GM03348 (cell line): ENCODE results near the gene POLH.
"Not testable (repeated sequence)": the region's sequence is repeated elsewhere in the genome, so short reads cannot be mapped to it uniquely, and the experiment has no call there.

Experiments
- DNase-seq: peaks from one replicate; pipeline ENCODE4 v3.0.0; 2012; ENCODE audit warnings: low spot score

POLH gene

DNA sequence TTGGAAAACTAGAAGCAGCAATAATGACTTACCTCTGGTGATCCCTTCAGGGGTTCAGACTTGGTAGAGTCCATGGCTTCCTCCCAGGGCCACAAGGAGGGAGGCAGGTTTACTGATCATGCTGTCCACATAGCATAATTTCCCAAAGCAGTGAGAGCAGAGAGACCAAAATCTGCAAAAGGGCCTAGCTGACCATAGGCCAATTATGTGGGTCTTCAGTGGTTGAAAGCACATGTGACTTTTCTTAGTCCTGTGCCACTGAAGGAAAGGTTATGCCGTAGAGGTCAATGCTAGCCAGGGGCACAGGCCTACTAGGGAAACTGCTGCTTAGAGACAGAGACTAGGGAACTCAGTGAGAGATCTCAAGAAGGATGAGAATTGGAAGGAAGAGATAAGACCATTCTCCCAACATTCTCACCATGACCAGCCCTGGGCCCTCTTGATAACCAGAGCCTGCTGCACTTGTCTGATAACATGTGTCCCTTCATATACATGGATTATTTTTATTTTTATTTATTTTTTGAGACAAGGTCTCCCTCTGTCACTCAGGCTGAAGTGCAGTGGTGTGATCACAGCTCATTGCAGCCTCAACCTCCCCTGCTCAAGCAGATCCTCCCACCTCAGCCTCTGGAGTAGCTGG, 55.1 kb downstream of the POLH start:
- no peak for DNase-seq

DNA sequence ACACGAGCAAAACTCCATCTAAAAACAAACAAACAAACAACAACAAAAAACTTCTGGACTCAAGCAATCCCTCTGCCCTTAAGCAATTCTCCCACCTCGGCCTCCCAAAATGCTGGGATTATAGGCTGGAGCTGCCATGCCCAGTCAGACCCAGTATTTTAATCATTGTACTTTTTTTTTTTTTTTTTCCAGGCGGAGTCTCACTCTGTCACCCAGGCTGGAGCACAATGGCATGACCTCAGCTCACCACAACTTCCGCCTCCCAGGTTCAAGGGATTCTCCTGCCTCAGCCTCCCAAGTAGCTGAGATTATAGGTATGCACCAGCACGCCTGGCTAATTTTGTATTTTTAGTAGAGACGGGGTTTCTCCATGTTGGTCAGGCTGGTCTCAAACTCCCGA, 57.0 kb downstream of the POLH start:
- DNase-seq = not testable (repeated sequence)

DNA sequence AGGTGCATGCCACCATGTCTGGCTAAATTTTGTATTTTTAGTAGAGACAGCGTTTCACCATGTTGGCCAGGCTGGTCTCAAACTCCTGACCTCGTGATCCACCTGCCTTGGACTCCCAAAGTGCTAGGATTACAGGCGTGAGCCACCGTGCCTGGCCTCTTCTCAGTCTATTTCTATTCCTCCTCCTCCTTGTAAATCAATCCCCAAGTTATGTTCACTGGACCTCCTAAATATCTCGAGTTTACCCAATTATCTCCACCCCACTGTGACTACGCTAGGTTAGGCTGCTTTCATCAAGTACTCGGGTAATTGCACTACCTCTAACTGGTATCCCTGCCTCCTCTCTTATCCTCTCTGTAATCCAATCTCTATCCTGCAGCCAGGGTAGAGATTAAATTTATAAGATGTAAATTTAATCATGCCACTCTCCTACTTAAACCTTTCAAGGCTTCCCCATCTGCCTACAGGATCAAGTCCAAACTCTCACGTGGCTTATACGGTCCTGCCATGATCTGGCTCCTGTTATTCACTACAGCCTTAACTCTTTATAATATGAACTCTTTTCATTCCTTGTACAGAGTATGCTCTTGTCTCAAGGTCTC, 58.8 kb downstream of the POLH start:
- no peak for DNase-seq

DNA sequence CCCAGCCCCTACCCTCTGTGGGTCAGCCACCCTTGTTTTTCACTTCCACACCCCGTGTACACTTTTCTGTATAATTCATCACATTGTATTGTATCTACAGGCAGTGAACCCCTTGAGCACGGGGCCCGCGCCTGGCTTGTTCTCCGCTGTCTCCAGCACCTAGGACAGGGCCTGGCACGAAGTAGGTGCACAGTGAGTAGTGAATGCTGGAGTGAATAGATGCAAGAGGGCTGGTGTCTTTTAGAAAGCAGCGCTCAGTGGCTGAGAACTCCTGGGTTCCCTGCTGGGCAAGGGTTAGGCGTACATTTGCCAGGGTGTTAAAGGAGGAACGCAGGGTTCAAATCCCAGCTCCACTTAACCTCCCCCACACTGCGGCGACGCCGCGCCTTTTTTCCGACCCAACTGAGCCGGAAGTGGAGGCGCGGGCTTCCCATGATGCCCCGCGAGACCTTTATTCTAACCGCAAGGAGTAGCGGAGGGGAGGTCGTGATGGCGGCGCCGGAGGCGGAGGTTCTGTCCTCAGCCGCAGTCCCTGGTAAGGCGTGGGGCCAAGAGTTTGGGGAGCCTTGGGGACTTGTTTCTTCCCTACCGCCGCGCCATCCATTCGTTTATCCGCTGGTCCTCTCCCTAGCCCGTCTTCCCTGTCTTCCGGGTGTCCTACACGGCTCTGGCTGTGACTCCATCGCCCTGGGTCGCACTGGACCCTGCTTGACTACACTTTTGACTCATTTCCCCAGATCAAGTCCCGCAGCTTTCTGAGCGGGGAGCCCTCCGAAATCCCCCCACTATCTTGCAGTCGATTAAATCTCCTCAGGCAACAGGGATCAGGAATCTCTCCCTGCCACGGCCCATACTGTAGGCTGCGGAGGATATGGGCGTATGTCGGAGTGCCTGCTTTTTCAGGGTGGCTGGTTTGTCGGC, 59.7 kb downstream of the POLH start, which contains the start of gene MAD2L1BP:
MAD2L1BP (plus strand) TSS at position 454 of the 921 bp plus-strand sequence; CDS start at position 490, 36 bp downstream.
- DNase-seq = peak; percentile 87

DNA sequence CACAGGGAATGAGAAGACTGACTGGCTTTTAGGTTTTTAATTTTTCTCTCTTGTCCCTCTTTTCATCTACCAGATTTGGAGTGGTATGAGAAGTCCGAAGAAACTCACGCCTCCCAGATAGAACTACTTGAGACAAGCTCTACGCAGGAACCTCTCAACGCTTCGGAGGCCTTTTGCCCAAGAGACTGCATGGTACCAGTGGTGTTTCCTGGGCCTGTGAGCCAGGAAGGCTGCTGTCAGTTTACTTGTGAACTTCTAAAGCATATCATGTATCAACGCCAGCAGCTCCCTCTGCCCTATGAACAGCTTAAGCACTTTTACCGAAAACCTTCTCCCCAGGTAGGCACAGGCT, 60.3 kb downstream of the POLH start:
- DNase-seq = no peak

DNA sequence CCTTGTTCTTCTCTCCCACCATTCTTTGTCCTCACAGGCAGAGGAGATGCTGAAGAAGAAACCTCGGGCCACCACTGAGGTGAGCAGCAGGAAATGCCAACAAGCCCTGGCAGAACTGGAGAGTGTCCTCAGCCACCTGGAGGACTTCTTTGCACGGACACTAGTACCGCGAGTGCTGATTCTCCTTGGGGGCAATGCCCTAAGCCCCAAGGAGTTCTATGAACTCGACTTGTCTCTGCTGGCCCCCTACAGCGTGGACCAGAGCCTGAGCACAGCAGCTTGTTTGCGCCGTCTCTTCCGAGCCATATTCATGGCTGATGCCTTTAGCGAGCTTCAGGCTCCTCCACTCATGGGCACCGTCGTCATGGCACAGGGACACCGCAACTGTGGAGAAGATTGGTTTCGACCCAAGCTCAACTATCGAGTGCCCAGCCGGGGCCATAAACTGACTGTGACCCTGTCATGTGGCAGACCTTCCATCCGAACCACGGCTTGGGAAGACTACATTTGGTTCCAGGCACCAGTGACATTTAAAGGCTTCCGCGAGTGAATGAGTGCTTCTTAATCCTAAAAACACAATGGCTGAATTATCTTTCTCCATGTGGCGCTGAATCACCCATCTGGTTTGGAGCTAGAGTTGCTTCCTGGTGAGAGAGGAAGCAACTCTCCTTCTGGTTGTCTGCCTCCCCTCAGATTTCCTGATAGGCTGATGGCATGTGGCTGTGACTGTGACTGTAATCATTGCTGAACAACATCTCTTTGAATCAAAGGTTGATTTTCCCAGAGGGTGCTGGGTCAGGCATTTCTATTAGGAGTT, 64.2 kb downstream of the POLH start:
- no peak for DNase-seq

DNA sequence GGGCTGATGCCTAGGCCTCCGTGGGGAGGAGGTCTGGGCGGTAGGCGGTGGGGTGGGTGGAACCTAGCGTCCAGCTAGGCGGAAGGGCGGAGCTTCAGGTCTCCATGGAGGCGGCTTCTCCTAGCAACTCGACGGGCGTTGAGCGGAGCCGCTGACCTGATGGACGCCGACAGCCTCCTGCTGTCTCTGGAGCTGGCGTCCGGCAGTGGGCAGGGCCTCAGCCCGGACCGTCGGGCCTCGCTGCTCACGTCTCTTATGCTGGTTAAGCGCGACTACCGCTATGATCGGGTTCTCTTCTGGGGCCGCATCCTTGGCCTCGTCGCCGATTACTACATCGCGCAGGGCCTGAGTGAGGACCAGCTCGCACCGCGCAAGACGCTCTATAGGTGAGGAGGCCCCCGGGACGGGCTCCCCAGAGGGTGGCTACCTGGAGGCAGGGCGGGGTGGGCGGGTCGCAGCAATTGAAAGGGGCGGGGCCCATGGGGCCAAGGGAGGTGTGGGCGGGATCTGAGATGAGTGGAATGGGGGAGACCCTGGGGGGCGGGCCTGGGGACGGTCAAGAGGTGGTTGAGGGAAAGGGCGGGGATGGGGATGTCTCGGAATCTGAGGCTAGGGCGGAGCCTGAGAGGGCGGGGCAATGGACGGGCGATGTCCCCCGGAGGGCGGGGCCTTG, 69.1 kb downstream of the POLH start, which contains the start of gene RSPH9:
RSPH9 (plus strand) TSS at position 97 of the 673 bp plus-strand sequence; CDS start at position 160, 63 bp downstream.
- peak; percentile 79 for DNase-seq

DNA sequence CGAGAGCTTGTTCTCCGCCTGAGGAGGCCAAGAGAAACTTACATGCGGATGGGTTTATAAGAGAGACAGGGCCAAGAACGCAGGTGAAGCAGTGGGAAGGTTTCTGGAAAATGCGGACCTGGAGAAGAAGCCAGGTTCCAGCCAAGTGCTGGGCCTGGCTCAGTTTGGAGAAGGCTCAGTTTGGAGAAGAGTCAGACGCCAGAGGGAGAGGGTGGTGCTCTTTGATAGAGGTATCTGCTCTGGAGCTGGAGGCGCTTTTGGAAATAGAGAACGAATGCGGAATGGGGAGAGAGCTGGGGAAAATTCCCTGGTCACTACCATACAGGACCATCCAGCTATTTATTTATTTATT, 69.6 kb downstream of the POLH start:
- DNase-seq = no peak

DNA sequence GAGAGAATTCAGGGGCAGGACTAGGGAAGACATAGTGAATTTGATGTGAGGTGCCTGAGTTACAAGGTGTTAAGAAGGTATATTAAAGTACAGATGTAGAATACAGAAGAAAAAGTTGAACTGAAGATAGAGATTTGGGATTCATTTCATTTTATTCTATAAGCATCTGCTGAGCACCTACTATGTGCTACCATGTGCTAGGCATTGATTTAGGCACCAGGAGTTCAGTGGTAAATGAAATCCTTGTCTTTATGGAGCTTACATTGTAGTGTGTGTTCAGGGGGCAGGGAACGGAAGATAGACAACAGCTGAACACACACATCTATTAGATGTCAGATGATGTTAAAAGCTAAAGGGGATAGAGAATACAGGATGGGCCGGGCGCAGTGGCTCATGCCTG, 71.6 kb downstream of the POLH start:
- no peak for DNase-seq

DNA sequence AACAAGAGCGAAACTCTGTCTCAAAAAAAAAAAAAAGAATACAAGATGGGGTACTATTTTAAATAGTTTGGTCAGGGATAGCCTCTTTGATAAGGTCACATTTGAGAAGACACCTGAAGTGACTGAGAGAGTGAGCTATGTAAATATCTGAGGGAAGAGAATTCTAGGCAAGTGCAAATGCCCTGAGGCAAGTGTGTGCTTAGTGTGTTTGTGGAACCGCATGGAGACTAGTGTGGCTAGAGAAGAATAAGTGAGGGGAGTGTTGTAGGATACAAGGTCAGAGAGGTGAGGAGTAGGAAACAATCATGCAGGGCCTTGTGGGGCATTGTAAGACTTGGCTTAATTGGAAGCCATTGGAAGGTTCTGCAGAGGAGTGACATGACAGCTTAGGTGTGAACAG, 72.3 kb downstream of the POLH start:
- DNase-seq = no peak

DNA sequence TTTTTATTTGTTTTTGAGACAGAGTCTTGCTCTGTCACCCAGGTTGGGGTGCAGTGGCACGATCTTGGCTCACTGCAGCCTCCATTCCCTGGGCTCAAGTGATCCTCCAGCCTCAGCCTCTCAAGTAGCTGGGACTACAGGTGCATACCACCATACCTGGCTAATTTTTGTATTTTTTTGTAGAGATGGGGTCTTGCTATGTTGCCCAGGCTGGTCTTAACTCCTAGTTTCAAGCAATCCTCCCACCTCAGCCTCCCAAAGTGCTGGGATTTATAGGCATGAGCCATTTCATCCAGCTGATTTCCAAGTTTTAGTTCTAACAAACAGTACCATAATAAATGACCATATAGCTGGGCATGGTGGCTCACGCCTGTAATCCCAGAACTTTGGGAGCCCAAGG, 76.8 kb downstream of the POLH start:
- DNase-seq = not testable (repeated sequence)

DNA sequence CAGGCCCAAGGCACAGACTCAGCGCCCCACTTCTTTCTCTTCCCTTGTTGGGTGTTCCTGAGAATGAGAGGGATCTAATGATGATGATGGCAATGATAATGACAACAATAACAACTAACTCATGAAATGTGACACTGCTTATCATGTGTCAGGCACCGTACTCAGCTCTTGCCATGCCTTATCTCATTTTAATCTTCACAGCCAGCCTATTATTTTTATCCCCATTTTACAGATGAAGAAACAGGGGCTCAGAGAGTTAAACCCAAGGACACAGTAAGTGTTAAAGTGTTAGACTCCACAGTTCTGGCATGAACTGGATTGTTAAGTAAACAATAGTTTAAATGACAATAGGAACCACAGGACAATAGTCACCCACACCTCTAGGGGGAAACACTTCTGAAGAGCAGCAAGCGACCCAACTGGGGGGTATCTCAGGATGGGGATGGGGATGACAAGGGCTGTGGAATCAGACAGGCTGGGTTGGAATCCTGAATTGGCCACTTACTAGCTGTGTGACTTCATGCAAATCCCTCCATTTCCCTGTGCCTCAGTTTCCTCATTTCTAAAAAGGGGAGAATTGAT, 81.3 kb downstream of the POLH start:
- DNase-seq = no peak

DNA sequence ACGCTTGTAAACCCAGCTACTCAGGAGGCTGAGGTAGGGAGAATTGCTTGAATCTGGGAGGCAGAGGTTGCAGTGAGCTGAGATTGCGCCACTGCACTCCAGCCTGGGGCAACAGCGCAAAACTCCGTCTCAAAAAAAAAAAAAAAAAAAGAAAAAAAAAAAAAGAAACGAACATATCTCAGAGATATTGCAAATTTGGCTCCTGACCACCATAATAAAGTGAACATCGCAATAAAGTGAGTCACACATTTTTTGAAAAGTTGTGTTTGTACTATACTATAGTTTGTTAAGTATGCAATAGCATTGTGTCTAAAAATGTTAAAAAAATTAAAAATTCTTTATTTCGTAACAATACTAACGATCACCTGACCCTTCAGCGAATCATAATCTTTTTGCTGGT, 82.2 kb downstream of the POLH start:
- DNase-seq = no peak

DNA sequence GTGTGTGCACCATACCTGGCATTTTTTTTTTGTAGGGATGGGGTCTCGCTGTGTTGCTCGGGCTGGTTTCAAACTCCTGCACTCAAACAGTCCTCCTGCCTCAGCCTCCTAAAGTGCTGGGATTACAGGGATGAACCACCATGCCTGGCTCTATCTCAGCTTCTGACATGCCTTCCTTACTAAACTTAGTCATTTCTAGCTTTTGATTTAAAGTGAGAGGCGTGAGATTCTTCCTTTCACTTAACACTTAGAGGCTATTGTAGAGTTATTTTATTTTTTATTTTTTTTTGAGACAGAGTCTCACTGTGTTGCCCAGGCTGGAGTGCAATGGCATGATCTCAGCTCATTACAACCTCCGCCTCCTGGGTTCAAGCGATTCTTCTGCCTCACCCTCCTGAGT, 87.0 kb downstream of the POLH start:
- DNase-seq = not testable (repeated sequence)
